Activated T-helper 2 cell treated with anti-CD3 and anti-CD28 coated beads, Interferon-gamma antibody, Interleukin-2, Interleukin-4, amounts not matched to agents 10 μg/mL and 5 μg/mL and 100 μg/mL, durations not matched to agents 14 hours and 24 hours and 36 hours (primary cell): ENCODE data around the gene ATXN10. TPM values are rescaled to one million over a fixed set of nuclear protein-coding genes. Genes with fewer than 3 reads are reported as not detected.

Experiments
- DNase-seq: peaks from one replicate; pipeline ENCODE4 v3.0.0; 2021; ENCODE audit warnings: low spot score
- H3K27ac Mint-ChIP-seq: one replicate; pipeline ENCODE4 v1.8.0; 2021; ENCODE audit warnings: mixed read lengths
- H3K27me3 Mint-ChIP-seq: one replicate; pipeline ENCODE4 v1.8.0; 2021; ENCODE audit warnings: low read depth, mixed read lengths
- H3K36me3 Mint-ChIP-seq: one replicate; pipeline ENCODE4 v1.8.0; 2021; ENCODE audit warnings: low read depth, mixed read lengths
- H3K4me1 Mint-ChIP-seq: one replicate; pipeline ENCODE4 v1.8.0; 2021; ENCODE audit warnings: low read depth, mixed read lengths
- H3K4me3 Mint-ChIP-seq: one replicate; pipeline ENCODE4 v1.8.0; 2021; ENCODE audit warnings: low read depth, mild to moderate bottlenecking, moderate library complexity, mixed read lengths
- H3K9me3 Mint-ChIP-seq: one replicate; pipeline ENCODE4 v1.8.0; 2021; ENCODE audit warnings: mixed read lengths
- intact Hi-C: fragments of 100-400 bp; cut with micrococcal nuclease; formaldehyde crosslinking; loops from one replicate; pipeline ENCODE4 v1.15.1; 2023
- total RNA-seq: library from RNA; stranded (reverse); gene quantifications from 2 replicates; pipeline ENCODE4 v1.2.3, GENCODE V29; 2022

ATXN10 gene
- total RNA-seq, 1 donor from 2014 or later, result 123 TPM

DNA sequence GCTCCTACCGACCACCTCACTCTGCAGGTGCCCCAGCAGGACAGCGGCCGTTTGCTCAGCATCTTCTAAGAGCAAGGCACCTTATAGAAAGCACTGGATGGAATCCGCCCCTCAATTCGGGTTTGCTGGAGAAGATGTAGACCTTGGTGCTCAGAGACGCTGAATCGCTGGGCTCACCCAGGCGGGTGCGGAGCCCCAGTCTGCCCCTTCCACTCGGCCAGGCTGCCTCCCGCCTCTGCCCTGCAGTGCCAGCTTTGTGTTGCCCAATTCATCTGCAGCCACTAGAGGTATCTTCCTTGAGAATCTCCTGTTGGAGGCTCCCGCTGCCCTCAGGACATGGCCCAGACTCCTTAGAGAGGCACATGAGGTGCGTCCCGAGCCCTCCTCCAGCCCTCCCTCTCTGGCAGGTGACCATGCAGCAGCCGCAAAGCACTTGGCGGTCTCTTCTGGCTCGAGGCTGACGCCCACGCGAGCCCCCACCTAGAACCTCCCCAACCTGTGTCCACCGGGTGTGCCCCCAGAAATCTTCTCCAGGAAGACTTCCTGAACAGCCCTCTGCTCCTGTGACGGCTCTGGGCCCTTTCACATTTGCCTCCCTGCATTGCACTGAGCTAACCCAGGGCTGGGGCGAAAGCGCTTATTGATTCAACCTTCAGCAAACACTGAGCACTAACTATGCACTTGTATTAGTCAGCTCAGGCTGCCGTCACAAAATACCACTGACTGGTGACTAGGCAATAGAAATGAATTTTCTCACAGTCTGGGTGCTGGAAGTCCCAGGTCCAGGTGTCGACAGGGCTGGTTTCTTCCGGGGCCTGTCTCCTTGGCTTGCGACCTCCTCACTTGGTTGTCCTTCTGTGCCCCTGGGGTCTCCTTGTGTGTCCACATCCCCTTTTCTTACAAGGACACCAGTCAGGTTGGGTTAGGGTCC lies 187.9 kb downstream of the ATXN10 start:
- H3K4me3 Mint-ChIP-seq, result no peak overlapping the region
- intact Hi-C loops, result loop anchor here (5.0 to 10.0 kb wide), 2 partner anchors 212 to 285 kb away; no protein-coding TSS in a partner anchor
- H3K4me1 Mint-ChIP-seq, result no peaks in the 10 kb centered on the region
- DNase-seq, result no peak
- H3K36me3 Mint-ChIP-seq, result no peaks in the 10 kb centered on the region
- peaks cover 14% of the 10 kb centered on the region for H3K27me3 Mint-ChIP-seq
- H3K27ac Mint-ChIP-seq, result no peak overlapping the region
- no peaks in the 10 kb centered on the region for H3K9me3 Mint-ChIP-seq

DNA sequence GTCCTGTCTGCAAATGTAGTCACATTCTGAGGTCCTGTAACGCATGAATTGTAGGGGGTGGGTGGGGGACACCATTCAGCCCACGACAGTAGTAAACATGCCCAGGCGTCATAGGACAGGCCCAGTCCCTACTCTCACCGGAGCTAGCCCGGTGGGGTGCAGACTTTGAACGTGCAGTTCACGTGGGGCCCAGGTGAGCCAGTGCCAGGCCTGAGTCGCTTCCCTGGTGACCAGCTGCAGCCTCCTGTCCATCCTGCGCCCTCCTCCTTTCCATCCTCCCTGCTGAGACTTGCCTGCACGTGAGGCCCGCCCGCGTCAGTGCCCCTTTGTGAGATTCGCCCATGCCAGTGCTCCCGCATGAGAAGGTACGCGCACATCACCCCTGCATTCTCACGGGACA lies 188.6 kb downstream of the ATXN10 start:
- H3K4me1 Mint-ChIP-seq, result peaks cover 1% of the 10 kb centered on the region
- peaks cover 21% of the 10 kb centered on the region for H3K27me3 Mint-ChIP-seq
- H3K36me3 Mint-ChIP-seq, result no peaks in the 10 kb centered on the region
- no peaks in the 10 kb centered on the region for H3K9me3 Mint-ChIP-seq
- no peak overlapping the region for H3K4me3 Mint-ChIP-seq
- no peak overlapping the region for H3K27ac Mint-ChIP-seq
- no peak for DNase-seq
- intact Hi-C loops, result loop anchor here (5.0 to 10.0 kb wide), 2 partner anchors 213 to 285 kb away; no protein-coding TSS in a partner anchor

DNA sequence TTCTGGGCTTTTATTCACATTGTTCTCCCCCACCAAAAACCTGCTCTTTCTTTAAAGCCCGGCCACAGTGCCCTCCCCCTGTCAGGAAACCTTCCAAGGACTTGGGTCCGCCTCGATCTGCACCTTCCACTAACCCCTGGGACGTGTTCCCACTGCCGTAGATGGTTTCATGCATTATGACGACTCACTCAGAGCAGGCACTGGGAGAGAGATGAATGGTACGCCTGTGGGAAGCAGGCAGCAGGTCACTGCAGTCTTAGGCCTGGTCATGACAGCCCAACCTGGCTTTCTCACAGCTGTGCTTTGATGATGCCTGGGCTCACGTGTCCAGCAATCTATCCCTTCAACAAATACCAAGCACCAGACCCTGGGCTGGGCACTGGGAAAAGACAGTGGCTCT lies 189.6 kb downstream of the ATXN10 start:
- H3K4me1 Mint-ChIP-seq, result peaks cover 1% of the 10 kb centered on the region
- no peaks in the 10 kb centered on the region for H3K36me3 Mint-ChIP-seq
- intact Hi-C loops, result loop anchor here (5.0 to 10.0 kb wide), 2 partner anchors 214 to 286 kb away; no protein-coding TSS in a partner anchor
- no peak overlapping the region for H3K4me3 Mint-ChIP-seq
- peaks cover 27% of the 10 kb centered on the region for H3K27me3 Mint-ChIP-seq
- no peak overlapping the region for H3K27ac Mint-ChIP-seq
- no peak for DNase-seq
- no peaks in the 10 kb centered on the region for H3K9me3 Mint-ChIP-seq

DNA sequence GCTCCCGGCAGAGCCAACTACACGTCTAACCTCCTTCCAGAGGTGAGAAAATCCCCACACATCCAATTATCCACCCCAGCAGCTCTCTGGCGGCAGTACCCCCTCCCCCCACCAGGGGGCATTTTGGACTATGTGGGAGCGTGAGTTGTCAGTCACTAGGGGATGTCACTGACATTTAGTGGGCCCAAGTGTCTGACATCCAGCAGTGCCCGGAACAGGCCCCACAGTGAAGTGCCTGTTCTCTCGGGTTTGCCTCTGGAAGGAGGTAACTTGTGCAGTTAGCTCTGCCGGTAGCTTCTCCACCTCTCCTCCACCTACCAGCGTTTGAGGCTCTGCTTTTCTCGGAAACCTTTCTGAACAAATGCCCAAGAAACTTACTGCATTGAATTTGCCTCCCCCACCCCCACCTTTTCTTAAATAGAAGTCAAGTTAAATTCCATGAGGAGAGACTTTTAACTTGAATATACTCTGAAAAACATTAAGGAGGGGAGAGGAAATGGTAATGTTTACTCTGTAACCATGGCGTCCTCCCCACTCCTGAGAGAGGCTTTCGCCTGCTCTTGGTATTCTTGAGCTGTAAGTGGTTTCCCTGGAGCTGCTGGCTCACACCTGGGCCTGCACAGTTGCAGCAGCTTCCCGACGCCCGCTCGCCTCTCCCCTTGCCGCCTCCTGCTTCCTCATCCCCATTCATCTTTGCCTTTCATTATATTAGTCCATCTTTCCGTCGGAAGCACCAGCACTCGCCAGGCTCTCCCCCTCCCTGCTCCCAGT lies 192.5 kb downstream of the ATXN10 start:
- peak; percentile 48 for DNase-seq
- H3K27me3 Mint-ChIP-seq, result peaks cover 43% of the 10 kb centered on the region
- H3K36me3 Mint-ChIP-seq, result no peaks in the 10 kb centered on the region
- peaks cover 1% of the 10 kb centered on the region for H3K4me1 Mint-ChIP-seq
- no peak overlapping the region for H3K4me3 Mint-ChIP-seq
- no peak overlapping the region for H3K27ac Mint-ChIP-seq
- intact Hi-C loops, result loop anchor here (5.0 to 10.0 kb wide), 2 partner anchors 217 to 289 kb away; no protein-coding TSS in a partner anchor
- no peaks in the 10 kb centered on the region for H3K9me3 Mint-ChIP-seq

DNA sequence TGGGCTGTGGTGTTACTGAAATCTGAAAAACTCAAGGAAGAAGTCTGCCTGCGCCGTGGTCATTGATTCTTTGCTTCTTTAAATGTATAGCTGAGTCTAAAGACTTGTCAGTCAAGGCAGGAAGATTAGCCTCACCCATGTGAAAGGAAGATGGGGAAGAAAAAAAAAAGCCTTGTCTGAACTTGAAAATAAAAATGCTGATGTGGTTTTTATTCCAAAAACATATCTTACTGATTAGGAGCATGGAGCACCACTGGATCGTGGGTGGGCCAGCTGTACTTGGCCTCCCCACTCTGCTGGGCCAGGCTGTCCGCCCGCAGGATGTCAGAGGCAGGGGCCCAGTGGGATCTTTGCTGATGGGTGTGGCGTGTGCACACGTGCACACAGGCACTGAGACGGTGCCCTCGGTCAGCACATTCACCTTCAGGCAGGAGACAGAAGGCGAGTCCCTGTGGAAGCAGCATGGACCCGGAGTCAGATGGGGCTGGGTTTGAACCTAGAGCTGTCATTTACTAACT lies 193.4 kb downstream of the ATXN10 start:
- Mint-ChIP-seq H3K36me3 (no peaks in the 10 kb centered on the region), H3K4me3 (no peak overlapping the region), H3K4me1 (peaks cover 1% of the 10 kb centered on the region), H3K27me3 (peaks cover 45% of the 10 kb centered on the region), H3K27ac (no peak overlapping the region), H3K9me3 (no peaks in the 10 kb centered on the region)
- DNase-seq, result no peak
- intact Hi-C loops, result loop anchor here (5.0 to 10.0 kb wide), 2 partner anchors 218 to 290 kb away; no protein-coding TSS in a partner anchor

DNA sequence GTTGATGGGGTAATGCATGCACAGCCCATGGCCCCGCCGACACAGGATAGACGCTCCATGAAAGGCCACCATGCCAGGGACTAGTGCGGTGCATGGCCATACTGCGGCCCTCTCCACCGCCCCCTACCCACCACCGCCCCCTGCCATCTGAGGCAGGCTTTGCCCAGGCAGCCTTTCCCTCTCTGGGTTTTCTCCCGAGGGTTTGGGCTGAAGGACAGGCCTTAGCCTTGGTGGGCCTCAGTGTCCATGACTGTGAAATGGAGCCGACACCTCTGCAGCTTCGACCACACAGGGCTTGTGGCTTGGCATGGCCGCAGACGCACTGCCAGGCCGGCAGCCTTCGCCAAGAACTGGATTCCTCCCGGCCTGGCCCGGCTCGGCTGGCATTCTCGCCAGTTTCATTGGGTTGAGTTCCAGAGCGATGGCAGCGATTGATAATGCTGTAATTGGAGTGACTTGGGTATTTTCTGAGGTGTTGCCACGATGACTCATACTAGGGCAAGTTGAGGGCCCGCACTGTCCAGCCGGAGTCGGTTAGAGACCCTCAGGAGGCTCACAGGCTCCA lies 194.0 kb downstream of the ATXN10 start:
- H3K4me1 Mint-ChIP-seq, result peaks cover 1% of the 10 kb centered on the region

DNA sequence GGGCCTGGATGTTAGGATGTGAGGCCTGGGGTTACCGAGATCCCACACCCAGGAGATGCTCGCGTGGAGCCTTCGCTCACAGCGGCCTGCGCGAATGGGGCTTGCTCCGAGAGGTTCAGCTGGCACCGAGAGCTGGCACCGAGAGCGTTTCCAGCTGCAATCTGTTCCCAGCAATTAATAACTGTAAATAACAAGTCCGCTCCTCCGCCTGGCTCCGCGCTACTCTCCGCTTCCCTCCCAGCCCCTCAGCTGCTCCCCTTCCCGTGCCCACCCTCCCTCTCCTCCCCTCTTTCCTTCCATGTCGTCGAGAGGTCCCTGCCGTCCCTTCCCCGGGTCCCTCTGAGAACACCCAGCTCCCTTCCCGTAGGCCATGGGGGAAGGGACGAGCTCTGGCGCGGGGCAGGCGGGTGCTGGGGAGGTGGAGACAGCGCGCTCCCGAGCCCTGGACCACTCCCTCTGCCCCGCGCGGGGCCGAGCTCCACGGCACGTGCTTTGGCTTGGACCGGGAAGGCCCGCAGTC lies 194.6 kb downstream of the ATXN10 start:
- Mint-ChIP-seq H3K4me3 (no peak overlapping the region), H3K27me3 (peaks cover 49% of the 10 kb centered on the region), H3K9me3 (no peaks in the 10 kb centered on the region), H3K4me1 (peaks cover 1% of the 10 kb centered on the region), H3K27ac (no peak overlapping the region), H3K36me3 (no peaks in the 10 kb centered on the region)
- no peak for DNase-seq
- intact Hi-C loops, result loop anchor here (10.0 kb wide), 1 partner anchor 291 kb away; no protein-coding TSS in a partner anchor

More for the DNA sequence above, 194.0 kb downstream of the ATXN10 start:
- intact Hi-C loops, result loop anchor here (10.0 kb wide), 1 partner anchor 291 kb away; no protein-coding TSS in a partner anchor
- Mint-ChIP-seq H3K4me3 (no peak overlapping the region), H3K36me3 (no peaks in the 10 kb centered on the region), H3K27me3 (peaks cover 49% of the 10 kb centered on the region), H3K9me3 (no peaks in the 10 kb centered on the region), H3K27ac (no peak overlapping the region)
- DNase-seq, result no peak

DNA sequence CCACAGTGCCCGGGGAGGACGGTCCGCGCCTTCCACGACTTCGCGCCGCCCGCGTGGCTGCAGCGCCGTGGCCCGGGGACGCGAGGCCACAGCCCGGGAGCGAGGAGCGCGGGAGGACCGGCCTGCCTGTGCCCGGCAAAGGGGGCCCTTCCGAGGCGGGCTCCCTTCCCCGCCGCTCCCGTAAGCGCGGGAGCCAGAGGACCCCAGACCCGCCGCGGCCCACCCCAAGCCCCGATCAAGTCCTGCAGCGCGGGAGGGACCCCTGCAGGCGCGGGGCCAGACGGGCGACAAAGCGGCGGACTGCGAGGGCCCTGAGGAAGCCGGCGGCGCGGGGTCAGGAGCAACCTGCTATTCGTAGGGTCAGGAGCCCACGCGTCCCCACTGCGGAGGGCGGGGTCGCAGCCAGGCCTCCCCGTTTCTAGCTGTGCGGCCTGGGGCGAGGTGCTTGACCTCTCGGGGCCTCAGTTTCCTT lies 195.0 kb downstream of the ATXN10 start:
- intact Hi-C loops, result loop anchor here (10.0 kb wide), 1 partner anchor 292 kb away; no protein-coding TSS in a partner anchor
- Mint-ChIP-seq H3K4me3 (no peak overlapping the region), H3K9me3 (no peaks in the 10 kb centered on the region), H3K4me1 (peaks cover 1% of the 10 kb centered on the region), H3K36me3 (no peaks in the 10 kb centered on the region), H3K27me3 (peaks cover 49% of the 10 kb centered on the region), H3K27ac (no peak overlapping the region)
- DNase-seq, result no peak

DNA sequence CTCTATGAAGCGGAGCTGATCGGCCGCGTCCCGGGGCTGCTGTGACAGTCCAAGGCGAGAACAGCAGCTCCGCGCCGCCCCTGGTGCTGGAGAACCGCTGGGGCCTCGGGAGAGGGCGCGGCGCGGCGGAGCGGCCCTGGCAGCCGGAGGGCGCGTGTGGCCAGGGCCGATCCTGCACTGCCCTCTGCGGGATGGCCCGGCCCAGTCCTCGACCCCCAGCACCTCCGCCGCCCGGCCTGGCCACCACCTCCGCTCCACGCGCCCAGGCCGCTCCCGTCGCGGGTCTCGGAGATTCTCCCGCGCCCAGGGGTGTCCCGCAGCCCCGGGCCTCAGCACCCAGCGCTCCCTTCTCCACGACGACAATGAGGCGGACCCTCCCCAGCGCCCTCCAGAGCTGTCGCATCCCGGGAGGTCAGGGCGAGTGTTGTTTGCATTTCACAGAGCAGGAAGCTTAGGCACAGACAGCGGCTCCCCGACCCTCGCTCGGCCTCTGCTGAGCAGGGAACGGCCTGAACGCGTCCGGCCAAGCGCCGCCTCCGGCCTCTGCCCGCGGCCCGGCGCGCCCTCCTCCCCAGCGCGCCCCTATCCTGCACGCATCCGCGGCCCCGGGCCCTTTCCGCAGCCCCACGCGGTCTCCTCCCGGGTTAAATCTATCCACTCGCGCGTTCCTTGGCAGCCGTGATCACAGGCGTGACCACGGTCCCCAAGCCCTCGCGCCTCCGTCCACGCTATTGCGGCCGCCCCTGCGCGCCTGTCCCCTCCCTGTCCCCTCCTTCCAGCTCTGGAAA lies 195.7 kb downstream of the ATXN10 start:
- intact Hi-C loops, result loop anchor here (10.0 kb wide), 1 partner anchor 293 kb away; no protein-coding TSS in a partner anchor
- peaks cover 49% of the 10 kb centered on the region for H3K27me3 Mint-ChIP-seq
- no peak overlapping the region for H3K4me3 Mint-ChIP-seq
- H3K27ac Mint-ChIP-seq, result no peak overlapping the region
- no peaks in the 10 kb centered on the region for H3K36me3 Mint-ChIP-seq
- no peaks in the 10 kb centered on the region for H3K9me3 Mint-ChIP-seq
- peaks cover 1% of the 10 kb centered on the region for H3K4me1 Mint-ChIP-seq
- DNase-seq, result no peak

DNA sequence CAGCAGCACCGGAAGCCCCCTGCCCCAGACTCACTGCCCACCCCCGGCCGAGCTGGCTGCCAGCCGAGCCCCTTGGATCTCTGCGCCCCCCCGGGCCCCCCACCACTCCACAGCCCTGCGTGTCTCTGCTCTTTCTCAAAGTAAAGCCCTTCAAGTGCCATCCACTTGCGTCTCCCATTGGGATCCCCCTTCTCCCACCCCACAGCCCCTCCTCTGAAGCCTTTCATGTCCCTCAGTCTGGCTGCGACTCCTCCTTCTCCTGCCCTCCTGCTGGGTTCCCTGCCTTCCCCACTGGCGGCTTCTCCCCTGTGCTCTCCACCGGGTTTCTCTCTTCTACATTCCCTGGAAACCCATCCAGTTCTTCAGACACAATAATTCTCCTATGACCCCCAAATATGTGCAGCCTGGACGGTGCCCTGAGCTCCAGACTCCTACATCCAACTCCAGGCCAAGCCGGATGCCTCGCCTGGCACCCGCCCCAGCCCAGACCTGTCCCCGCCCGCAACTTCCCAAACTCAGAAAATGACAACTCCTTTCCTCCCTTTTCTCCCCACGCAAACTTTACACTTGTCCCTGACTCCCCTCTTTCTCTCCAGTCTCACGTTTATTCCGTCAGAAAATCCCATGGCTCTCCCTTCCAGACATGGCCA lies 196.4 kb downstream of the ATXN10 start:
- H3K36me3 Mint-ChIP-seq, result no peaks in the 10 kb centered on the region
- H3K9me3 Mint-ChIP-seq, result no peaks in the 10 kb centered on the region
- H3K4me3 Mint-ChIP-seq, result no peak overlapping the region
- H3K4me1 Mint-ChIP-seq, result peaks cover 1% of the 10 kb centered on the region
- no peak overlapping the region for H3K27ac Mint-ChIP-seq
- H3K27me3 Mint-ChIP-seq, result peaks cover 49% of the 10 kb centered on the region
- DNase-seq, result no peak
- intact Hi-C loops, result loop anchor here (10.0 kb wide), 1 partner anchor 293 kb away; no protein-coding TSS in a partner anchor
